ENCODE data around the gene DERL2.

DERL2 gene

GRCh38 chr17:5500589-5501391 lies 14.8 kb upstream of the DERL2 start:
- peak; percentile 59 for DNase-seq

DNA sequence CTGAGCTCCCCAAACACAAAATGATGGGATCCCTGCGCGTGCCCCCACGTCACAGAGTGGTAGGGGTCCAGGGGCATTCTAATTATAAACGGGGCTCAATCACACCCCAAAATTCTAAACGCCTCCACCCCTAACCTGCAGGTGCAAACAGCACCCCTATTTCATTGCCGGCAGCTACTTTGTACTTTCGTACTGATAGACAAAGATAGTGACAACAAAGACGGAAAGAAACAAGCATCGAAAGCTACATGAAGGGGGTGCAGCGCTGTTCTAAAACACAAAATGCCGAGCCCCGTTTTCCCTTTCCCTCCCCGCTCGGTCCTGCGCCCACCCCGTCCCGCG lies 14.2 kb upstream of the DERL2 start:
- no peak for DNase-seq

DNA sequence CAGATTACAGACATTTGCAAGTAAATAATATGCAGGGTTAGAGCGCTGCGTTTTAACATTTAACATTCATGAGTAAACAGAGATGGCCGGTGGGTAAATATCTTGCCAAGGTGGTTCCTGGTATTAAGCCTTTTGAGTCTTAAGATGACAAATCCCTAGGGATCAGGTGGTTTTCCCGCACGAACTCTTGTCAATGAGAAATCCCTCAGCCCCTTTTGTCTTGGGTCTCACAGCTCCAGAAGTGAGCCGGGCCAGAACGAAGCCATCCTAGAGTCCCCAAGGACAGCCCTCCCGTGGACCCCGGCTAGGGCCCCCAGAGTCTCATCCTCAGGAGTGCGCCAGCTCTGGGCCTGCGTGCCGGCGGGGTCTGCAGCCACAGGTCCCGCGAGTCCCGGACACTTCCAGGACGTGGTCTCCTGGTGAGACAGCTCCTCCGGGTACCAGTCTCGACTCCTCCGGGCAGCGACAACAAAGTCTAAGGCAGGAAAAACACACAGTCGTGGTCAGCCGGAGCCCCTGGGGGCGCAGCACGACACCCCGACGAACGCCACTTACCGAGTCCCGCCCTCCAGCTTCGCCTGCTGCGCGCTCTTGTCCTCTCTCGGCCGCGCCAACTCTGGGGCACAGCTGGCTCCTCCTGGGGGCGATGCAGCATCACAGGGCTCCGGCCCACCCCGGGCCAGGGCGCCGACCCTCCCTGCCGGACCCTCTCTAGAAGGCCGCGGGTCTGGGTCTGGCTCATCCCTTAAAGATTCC lies 13.7 kb upstream of the DERL2 start:
- no peak for DNase-seq

- no peak for DNase-seq
These were observed 7.0 kb upstream of the DERL2 start for GRCh38 chr17:5492970-5493369.

GRCh38 chr17:5488752-5489151 lies 2.8 kb upstream of the DERL2 start:
- DNase-seq = no peak

DNA sequence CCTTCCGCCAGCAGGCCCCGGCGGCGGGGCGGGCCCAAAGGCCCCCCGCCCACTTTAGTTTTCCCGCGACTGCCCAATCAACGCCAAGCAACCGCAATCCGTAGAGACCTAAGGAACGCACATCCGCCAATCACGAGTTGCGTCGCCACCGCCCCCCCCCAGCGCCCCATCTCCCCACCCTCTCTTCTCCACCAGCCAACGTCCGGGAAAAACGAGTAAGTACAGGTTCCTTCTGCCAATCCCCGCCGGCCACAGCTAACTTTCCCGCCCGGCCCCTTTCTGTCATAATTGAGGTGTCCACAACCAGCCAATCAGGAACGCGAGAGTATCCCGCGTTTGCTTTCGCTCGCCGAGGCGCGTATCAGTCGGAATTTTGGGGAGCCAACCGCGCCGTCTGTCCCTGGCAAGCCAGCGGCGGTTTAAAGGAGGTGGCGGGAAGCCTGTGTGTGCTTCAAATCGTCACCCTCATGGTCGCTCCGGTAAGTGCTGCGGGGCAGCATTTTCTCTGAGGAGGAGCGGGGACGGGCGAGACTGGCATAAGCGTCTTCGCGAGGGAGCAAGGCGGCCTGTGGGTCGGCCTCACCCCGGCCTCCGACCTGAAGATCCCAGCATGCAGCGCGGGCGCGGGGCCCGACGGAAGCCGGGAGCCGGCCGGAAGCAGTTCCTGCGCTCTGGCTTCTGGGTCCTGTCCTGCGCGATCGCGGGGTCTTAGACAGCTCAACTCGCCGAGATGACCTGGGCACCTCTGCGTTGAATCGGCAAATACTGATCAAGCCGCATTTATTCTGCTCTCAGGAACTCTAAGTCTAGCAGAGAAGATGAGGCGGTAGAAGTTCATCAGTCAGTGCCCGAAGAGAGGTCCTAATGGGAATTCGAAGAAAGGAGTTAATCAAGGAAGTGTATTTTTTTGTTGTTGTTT lies 487 bp upstream of the DERL2 start, which contains the start of gene MIS12:
MIS12 (plus strand) TSS at position 361 of the 919 bp plus-strand sequence. CDS start 2,297 bp downstream, outside the sequence.
- peak; percentile 94 for DNase-seq

DNA sequence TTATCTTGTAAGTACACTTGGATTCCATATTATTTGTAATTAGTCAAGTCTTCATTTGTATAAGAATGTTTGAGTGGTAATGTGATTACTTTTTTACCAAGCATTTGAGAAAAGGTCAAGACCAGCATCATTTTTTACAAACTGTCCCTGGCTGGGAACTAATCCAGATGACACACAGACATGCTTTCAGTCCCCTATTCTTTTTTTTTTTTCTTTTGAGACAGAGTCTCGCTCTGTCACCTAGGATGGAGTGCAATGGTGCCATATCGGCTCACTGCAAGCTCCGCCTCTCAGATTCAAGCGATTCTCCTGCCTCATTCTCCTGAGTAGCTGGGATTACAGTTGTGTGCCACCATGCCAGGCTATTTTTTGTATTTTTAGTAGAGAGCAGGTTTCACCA lies 4.5 kb downstream of the DERL2 start:
- DNase-seq = no peak

GRCh38 chr17:5480962-5481361 lies 5.0 kb downstream of the DERL2 start:
- DNase-seq = no peak

GRCh38 chr17:5478992-5479391 lies 7.0 kb downstream of the DERL2 start:
- DNase-seq = no peak

- no peak for DNase-seq
These were observed 12.1 kb downstream of the DERL2 start for GRCh38 chr17:5473906-5474305.

- DNase-seq = no peak
These were observed 13.5 kb downstream of the DERL2 start for GRCh38 chr17:5472511-5472910.

DNA sequence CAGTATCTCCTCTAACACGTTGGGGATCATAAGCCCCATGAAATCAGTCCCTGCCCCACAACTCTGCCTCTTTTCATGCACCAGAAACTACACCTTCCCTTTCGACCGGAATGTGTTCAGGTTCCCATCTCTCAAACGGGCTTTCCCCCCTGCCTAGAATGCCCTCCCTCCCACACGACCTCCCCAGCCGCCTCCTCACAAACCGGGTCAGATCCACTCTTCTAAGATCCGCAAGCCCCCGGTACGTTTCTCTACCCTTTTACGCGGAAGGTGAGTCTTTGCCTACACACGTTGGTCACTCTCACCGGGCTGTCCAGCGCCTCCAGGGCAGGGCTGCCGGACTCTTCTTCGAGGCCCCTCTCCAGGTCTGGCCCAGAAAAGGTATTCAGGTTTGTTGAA lies 17.9 kb downstream of the DERL2 start:
- peak; percentile 23 for DNase-seq

GRCh38 chr17:5467416-5467815 lies 18.6 kb downstream of the DERL2 start:
- no peak for DNase-seq

DNA sequence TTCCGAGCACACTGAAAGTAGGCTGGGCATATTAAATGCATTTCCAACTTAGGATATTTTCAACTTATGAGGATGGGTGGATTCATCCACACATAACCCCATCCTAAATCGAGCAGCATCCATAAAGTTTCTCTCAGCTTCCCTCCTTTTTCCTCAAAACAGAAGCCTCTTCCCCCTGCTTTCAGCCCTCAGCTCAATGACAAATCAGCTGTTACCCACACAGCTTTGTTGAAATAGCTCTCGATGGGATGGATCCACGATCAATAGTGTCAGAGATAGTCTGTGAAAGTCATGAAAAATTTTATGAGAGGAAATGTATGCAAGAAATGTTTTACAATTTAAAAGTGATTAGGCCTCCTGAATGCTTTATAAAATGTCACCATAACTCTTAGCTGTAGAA lies 19.7 kb downstream of the DERL2 start:
- no peak for DNase-seq

DNA sequence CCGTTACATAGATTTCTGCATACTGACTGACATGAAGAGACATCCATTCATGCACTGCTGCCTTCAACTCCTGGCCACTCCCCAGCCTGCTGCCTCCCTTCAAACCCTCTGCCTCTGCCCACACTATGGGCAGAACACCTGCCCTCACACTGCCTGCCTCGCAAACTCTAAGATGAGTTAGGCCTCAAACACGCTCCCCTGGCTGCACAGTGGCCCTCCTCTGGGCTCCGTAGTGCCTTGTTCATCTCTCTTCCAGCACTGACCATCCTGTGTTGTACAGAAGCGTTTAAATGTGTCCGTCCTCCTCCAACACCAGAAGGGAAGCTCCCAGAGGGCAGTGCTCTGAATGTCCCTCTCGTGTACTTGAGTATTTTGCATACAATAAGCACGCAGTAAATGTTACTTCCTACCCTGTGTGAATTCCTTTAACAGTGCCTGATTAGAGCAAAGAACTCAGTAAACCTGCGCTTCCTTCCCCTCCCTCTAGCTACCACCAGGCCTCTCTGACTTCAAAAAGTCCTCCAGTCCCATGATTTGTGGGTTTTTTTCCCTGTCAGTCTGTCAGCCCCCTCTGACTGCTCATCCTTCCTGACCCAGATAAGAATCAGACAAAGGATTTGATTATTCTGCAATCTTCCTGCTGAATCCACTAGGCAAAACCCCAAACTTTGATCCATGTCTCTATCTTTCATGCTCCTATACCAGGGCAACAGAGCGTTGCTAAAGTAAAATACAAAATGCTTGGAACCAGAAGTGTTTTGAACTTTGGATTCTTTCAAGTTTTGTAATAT lies 21.1 kb downstream of the DERL2 start:
- no peak for DNase-seq

DNA sequence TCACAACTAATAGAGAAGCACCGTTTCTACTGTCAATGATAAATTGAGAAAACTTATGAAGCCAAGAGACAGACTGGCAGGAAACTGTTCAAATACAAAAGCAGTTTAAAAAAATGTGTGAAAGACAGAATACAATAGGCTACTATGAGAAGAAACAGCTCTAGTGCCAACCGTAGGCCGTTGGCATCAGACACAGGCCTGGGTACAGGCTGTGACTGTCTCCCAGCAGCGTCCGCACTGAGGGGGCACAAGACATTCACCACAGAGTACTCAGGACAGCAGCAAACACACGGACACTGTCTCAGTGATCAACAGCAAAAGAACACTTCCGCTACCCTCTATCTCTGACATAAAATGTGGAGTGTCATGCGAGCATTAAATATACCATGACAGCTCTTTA lies 39.2 kb downstream of the DERL2 start:
- DNase-seq = no peak

DNA sequence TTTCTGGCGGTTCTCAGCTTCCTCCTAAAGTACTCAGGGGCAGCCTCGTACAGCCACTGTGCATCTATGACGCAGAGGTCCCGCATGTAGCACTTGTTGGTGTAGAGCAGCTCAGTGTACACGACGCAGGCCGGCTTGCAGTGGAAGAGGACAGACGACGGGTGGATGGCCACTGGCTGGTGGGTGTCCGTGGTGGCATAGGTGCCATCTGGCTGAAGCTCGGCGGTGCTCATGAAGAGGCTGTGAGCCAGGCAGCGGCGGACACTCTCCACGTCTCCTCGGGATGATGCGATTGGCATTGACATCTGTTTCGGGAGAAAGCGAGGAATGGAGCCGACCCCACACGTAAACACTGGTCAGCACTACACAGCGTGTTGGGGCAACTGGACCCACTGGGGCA lies 41.8 kb downstream of the DERL2 start:
- no peak for DNase-seq

DNA sequence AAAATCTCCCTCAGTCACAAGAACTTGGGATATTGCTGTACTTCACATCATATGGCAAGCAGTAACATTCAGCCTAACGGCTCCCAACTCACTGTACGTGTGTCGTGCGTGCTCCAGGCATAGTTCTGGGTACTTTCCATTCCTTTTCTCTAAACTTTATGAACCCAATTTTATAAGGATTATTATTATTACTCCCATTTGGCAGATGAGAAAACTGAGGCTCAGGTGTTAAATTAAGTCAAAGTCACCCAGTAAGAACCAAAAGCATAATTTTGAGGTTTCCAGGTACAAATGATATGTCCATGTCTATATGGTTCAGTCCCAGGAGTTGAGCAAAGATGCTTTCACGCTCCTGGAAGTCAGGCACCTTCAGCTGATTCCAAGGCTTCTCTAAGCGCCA lies 42.2 kb downstream of the DERL2 start:
- no peak for DNase-seq

GRCh38 chr17:5439446-5439764 lies 46.6 kb downstream of the DERL2 start:
- no peak for DNase-seq

GRCh38 chr17:5438716-5439445 lies 47.1 kb downstream of the DERL2 start, which contains the start of gene C1QBP:
TSS of gene C1QBP (minus strand) at chr17:5439155. CDS start at chr17:5439073, 82 bp downstream.
- peak; percentile 88 for DNase-seq

GRCh38 chr17:5437721-5438317 lies 48.2 kb downstream of the DERL2 start:
- DNase-seq = no peak

Data from activated T-cell treated with anti-CD3 and anti-CD28 coated beads for 4 hours (primary cell).